HG02981 (cell line): ENCODE measurements around the gene ZNF234.
"Not testable (repeated sequence)": the region's sequence is repeated elsewhere in the genome, so short reads cannot be mapped to it uniquely, and the experiment has no call there.

Experiments
- ATAC-seq: cut with Tn5 transposase; IDR thresholded peaks from one replicate; pipeline ENCODE4 v1.9.1; 2021; ENCODE audit warnings: mild to moderate bottlenecking, moderate library complexity; ENCODE audit not compliant: unreplicated experiment

The ZNF234 gene

DNA sequence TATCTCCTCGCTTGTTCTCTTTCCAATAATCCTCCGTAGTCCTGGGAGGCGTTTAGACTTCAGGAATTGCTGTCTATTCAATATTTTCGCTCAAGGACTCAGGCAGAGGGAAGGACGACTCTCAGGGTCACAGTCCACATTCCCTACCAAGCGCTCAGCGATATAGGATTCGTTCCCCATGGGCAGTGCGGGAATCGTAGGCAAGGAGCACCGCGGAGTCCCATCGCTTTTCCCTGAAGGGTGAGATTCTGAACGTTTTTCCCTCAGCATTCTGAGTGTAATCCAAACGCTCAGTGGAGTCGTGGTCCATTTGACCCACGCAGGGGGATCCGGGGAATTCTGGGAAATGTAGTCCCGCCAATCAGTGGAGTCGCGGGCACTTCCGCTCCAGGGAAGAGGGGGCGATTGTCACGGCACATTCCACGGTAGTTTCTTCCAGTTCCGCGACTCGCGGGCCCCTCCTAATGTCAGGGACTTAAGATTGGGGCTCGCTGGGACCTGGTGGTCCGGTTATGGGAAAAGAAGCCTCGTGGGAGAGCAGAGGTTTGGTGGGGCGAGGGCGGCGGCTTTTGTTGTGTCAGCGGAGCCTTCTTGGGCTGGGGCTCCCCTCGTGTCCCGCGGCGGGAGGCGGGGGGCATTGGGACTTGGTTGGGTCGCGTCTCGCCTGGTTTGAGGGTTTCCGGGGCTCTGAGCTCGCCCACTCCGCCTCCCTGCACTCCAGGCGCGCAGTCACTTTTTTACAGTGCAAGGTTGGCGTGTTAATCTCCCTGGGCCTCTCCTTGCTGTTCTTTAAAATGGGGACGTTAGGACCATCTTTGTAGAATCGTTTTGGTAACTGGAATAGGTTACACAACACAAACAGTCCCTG lies at the start of gene ZNF234:
TSS of gene ZNF234 (plus strand) at position 364 of the 868 bp plus-strand sequence. CDS start 3,079 bp downstream, outside the sequence.
- peak; percentile 79 for ATAC-seq

DNA sequence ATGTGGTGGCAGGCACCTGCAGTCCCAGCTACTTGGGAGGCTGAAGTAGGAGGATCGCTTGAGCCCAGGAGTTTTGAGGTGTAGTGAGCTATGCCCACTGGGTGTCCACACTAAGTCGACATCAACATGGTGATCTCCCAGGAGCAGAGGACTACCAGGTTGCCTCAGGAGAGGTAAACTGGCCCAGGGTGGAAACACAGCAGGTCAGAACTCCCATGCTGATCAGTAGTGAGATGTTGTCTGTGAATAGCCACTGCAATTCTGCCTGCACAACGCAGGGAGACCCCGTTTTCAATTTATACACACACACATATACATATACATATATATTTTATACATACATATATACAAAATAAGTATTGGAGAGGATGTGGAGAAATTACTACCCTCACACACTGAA lies 49.2 kb upstream of the ZNF234 start:
- no peak for ATAC-seq

DNA sequence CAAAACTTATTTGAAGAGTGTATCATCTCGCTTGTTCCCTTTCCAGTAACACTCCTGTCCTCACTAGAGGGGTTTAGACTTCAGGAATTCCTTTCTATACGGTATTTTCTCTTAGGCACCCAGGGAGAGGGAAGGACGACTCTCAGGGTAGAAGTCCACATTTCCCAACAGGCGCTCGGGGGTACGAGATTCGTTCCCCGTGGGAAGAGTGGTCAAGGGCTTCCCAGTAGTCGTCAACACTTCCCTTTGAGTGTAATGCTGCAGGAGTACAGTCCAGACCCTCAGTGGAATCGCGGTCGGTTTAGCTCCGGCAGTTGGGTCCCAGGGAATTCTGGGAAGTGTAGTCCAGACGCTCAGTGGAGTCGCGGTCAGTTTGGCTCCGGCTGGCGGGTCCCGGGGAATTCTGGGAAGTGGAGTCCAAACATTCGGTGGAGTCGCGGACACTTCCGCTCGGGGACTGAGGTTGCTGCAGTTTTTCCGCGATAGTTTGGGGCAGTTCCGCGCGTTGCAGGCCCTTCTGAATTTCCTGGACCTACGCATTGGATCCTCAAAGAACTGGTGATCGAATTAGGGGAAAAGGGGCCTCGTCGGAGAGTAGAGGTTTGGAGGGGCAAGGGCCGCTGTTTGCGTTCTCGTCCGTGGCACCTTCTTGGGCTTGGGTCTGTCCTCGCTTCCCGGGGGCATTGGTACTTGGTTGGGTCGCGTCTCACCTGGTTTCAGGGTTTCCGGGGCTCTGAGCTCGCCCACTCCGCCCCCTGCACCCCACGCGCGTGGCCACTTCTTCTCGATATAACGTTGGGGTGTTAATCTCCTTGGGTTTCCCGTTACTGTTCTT lies 47.2 kb upstream of the ZNF234 start, which contains the start of gene ZNF224:
TSS of gene ZNF224 (plus strand) at position 431 of the 835 bp plus-strand sequence. CDS start 3,513 bp downstream, outside the sequence.
- peak; percentile 87 for ATAC-seq

DNA sequence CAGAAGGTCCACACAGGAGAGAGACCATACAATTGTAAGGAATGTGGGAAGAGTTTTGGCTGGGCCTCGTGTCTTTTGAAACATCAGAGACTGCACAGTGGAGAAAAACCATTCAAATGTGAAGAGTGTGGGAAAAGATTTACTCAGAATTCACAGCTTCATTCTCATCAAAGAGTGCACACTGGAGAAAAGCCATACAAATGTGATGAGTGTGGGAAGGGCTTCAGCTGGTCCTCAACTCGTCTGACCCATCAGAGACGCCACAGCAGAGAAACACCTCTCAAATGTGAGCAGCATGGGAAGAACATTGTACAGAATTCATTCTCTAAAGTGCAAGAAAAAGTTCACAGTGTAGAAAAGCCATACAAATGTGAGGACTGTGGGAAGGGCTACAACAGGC lies 33.6 kb upstream of the ZNF234 start:
- ATAC-seq, result no peak

DNA sequence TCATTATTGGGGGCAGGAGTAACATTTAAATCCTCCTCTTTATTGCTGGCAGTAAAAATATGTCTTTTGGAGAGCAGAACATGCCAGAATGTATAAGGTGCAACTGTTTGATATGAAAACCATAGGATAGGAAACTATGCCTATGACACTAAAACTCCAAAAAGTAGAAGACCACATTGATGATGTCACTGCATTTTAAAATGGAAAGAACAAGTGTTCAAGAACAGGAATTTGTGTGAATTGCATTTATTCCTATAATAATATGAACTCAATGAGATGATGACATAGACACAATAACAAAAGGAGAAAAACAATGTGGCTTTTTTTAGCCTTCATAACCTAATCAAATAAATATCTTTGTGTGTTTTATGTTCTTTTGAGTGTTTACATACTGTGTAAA lies 31.9 kb upstream of the ZNF234 start:
- no peak for ATAC-seq

DNA sequence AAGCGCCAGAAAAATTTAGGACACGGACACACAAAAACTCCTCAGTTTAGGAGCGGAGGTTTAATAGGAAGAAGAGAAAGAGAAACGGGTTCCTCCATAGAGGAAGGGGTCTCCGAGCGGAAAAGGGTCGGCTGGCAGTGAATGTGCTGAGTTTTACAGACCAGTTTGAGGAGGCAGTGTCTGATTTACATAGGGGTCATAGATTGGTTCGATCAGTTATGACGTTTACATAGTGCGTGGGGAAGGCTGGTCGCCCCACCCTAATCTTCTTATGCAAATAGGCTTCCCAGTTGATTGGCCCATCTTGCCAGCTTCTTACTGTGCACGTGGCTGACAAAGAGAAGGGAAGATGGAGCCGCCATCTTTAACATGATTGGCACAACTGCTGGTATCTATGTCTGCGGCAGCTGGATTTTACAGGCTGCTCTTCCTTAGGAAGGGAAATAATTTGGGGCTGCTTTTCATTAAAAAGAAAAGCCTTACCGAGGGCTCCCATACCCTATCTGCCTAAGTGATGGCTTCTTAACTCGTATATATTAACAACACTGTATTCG lies 29.4 kb upstream of the ZNF234 start:
- no peak for ATAC-seq

DNA sequence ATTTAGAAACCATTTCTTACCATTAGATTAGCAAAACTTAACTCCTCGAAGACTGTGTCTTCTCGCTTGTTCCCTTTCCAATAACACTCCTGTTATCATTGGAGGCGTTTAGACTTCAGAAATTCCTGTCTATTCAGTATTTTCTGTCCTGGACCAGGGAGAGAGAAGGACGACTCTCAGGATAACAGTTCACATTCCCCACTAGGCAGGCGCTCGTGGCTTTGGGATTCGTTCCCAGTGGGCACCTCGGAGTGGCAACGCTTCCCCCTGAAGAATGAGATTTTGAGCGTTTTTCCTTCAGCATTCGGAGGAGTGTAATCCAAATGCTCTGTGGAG lies 28.6 kb upstream of the ZNF234 start:
- no peak for ATAC-seq

DNA sequence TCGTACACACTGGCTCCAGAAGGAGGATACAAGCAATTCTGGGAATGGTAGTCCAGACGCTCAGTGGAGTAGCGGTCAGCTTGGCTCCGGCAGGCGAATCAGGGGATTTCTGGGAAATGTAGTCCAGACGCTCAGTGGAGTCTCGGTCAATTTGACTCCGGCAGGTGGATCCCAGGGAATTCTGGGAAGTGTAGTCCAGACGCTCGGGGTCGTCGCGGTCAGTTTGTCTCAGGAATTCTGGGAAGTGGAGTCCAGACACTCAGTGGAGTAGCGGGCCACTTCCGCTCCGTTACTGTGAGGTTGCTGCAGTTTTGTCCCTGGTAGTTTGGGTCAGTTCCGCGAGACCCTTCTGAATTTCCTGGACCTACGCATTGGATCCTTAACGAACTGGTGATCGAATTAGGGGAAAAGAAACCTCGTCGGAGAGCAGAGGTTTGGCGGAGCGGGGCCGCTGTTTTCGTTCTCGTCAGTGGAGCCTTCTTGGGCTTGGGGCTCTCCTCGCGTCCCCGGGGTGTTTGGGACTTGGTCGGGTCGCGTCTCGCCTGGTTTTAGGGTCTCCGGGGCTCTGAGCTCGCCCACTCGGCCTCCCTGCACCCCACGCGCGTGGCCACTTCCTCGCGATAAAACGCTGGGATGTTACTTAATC lies 28.1 kb upstream of the ZNF234 start, which contains the start of gene ZNF225:
TSS of gene ZNF225 (plus strand) at position 262 of the 646 bp plus-strand sequence. CDS start 2,429 bp downstream, outside the sequence.
- peak; percentile 89 for ATAC-seq

DNA sequence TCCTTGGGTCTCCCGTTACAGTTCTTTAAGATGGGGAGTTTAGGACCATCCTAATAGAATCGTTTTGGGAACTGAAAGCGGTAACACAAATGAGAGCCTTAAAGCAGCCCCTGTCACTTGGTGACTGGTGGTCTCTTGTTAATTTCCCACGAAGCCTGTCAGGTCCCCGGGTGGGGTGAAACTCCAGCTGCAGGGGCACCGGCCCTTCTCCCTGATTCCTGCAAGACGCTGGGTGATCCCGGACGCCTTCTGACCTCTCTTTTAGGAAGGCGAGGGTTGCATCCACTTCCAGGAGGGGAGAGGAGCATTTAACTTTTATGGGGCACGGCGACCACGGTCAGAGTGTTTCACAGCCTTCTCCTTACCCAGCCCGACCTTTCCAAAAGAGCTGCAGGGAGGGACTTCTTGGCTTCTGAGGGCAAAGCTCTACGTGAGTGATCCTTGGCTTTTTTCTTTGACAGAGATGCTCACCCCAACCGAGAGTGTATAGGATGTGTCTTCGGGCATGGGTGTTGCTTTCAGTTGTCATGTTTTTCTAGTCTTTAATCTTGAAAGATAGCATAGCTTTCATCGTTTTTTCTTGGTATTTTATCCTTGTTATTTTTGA lies 27.5 kb upstream of the ZNF234 start:
- no peak for ATAC-seq

DNA sequence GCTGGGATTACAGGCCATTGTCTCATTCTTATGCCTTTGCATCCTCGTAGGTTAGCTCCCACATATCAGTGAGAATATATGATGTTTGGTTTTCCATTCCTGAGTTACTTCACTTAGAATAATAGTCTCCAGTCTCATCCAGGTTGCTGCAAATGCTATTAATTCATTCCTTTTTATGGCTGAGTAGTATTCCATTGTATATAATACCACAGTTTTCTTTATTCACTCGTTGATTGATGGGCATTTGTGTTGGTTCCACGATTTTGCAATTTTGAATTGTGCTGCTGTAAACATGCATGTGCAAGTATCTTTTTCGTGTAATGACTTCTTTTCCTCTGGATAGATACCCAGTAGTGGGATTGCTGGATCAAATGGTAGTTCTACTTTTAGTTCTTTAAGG lies 20.2 kb upstream of the ZNF234 start:
- not testable (repeated sequence) for ATAC-seq

DNA sequence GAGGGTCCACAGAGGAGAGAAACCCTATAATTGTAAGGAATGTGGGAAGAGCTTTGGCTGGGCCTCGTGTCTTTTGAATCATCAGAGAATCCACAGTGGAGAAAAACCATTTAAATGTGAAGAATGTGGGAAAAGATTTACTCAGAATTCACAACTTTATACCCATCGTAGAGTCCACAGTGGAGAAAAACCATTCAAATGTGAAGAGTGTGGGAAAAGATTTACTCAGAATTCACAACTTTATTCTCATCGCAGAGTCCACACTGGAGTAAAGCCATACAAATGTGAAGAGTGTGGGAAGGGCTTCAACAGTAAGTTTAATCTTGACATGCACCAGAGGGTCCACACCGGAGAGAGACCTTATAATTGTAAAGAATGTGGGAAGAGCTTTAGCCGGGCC lies 9.4 kb upstream of the ZNF234 start:
- ATAC-seq, result no peak

DNA sequence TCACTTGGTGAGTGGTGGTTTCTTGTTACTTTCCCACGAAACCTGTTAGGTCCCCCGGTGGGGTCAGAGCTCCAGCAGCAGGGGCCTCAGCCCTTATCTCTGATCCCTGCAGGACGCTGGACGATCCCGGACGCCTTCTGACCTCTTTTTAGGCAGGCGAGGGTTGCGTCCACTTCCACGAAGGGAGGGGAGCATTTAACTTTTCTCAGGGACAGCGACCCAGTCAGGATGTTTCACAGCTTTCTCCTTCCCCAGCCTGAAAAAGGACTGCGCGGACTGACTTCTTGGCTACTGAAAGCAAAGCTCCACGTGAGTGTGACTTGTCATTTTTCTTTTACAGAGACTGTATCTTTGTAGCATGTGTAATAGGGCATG lies 692 bp downstream of the ZNF234 start:
- no peak for ATAC-seq

DNA sequence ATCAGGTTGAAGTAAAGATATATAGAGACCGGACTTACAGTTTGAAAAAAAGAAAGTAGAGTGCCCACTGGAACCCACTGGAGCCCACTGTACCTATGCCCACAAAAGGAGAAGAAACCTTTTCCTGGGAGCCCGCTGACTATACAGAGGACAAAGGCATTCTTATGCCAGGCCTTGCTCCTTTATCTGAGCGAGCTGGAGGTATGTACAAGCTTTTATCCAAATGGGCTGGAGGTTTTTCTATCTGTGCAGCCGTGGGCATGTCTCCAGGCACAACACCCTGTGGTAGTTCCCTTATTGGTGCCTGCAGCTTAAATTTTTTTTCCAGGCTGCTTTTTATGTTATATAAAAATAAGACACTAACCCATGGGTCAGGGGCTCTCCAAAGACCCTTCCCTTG lies 8.4 kb downstream of the ZNF234 start:
- ATAC-seq, result no peak

DNA sequence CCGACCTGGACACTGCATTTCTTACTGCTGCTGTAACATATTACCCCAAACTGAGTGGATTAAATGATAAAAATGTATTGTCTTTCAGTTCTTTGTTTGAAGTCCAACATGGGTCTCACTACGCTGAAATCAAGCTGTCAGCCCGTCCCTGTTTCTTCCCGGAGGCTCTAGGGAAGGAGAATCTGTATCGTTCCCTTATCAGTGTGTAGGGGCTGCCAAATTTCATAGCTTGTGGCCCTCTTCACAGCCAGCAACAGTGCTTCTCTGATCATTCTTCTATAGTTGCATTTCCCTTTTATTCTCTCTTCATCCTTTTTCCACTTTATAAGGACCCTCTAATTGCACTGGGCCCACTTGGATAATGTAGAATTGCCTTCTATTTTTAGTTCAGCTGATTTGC lies 10.1 kb downstream of the ZNF234 start:
- no peak for ATAC-seq

DNA sequence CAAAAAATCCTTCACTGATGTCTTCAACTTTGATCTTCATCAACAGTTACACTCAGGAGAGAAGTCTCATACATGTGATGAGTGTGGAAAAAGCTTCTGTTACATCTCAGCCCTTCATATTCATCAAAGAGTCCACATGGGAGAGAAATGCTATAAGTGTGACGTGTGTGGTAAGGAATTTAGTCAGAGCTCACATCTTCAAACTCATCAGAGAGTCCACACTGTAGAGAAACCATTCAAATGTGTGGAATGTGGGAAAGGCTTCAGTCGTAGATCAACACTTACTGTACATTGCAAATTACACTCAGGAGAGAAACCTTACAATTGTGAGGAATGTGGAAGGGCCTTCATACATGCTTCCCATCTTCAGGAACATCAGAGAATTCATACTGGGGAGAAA lies 15.1 kb downstream of the ZNF234 start:
- no peak for ATAC-seq

DNA sequence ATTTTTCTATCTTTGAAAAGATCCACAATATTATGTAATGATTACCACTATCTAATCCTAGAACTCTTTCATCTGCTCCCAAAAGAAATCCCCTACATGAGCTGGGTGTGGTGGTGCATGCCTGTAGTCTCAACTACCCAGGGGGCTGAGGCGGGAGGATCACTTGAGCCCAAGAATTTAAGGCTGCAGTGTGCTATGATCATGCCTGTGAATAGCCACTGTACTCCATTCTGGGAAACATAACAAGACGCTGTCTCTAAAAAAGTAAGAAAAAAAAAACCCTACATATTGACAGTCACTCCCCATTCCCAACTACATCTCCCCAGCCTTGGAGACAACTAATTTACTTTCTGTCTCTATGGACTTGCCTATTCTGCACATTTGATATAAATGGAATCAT lies 22.4 kb downstream of the ZNF234 start:
- ATAC-seq, result no peak

DNA sequence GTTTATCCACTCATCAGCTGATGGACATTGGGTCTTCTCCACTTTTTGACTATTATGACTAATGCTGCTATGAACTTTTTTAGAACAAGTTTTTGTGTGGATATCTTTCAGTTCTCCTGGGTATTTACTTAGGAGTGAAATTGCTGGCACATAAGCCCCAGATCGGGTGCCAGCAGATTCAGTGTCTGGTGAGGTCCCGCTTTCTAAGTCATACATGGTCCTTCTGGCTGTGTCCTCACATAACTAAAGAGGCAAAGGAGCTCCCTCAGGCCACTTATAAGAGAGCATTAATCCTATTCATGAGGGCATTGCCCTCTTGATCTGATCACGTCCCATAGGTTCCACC lies 22.9 kb downstream of the ZNF234 start:
- no peak for ATAC-seq

DNA sequence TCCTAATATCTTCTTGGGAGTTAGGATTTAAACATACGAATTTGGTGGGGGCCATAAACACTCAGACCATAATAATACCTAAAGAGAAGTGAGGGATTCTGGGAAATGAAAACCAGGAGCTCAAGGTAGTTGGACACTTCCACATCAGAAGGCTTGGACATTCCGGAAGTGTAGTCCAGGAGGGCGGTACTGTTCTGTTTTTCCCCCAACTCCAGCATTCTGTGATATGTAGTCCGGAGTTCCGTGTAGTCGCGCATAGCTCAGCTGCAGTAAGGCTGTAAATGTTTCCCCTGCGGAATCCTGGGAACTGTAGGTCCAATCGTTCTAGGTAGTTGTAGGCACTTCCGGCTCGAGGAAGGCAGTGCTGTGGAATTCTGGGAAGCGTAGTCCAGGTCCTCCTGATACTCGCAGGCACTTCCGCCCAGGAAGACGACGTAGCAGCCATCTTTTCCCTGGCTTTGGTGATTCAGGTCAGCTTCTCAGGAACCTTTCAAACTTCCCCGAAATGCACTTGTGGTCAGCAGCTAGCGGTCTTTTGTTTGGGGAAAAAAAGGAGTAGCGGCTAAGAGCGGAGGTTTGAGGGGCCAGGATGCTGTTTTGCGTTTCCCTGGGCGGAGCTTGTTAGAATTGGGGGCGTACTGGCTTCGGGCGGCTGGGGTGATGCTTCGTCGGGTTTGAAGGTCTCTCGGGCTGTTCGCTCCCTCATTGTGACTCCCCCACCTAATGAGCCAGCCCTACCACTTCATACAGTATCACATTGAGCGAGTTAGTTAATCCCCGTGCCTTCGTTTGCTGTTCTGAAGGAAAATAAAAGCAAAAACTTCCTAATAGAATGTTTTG lies 23.5 kb downstream of the ZNF234 start, which contains the start of gene ZNF226:
TSS of gene ZNF226 (plus strand) at position 428 of the 840 bp plus-strand sequence. CDS start 4,981 bp downstream, outside the sequence.
- ATAC-seq, result peak; percentile 75

DNA sequence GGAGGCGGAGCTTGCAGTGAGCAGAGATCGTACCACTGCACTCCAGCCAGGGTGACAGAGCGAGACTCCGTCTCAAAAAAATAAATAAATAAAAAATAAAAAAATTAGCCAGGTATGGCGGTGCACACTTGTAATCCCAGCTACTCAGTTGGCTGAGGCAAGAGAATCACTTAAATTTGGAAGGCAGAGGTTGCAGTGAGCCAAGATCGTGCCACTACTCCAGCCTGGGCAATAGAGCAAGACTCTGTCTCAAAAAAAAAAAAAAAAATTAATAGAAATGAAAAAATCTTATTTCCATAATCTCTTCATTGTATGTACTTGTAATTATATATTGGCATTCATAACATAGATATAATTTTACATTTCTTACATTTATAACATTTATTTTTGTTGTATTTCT lies 29.3 kb downstream of the ZNF234 start:
- not testable (repeated sequence) for ATAC-seq

DNA sequence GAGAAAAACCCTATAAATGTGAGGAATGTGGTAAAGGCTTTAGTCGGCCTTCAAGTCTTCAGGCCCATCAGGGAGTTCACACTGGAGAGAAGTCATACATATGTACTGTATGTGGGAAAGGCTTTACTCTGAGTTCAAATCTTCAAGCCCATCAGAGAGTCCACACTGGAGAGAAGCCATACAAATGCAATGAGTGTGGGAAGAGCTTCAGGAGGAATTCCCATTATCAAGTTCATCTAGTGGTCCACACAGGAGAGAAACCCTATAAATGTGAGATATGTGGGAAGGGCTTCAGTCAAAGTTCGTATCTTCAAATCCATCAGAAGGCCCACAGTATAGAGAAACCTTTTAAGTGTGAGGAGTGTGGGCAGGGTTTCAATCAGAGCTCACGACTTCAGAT lies 35.2 kb downstream of the ZNF234 start:
- no peak for ATAC-seq
